Kasumi-1 (cell line): ENCODE results near the gene PDE5A.
"Not testable (repeated sequence)": the region's sequence is repeated elsewhere in the genome, so short reads cannot be mapped to it uniquely, and the experiment has no call there.

Experiments used
- DNase-seq, 2 experiments: peaks; one replicate each; lab custom pipeline; 2025; lab: John Stamatoyannopoulos, UW

Gene PDE5A

GRCh38 chr4:119518915-119519410 lies 109.6 kb downstream of the PDE5A start:
- no peak for DNase-seq

DNA sequence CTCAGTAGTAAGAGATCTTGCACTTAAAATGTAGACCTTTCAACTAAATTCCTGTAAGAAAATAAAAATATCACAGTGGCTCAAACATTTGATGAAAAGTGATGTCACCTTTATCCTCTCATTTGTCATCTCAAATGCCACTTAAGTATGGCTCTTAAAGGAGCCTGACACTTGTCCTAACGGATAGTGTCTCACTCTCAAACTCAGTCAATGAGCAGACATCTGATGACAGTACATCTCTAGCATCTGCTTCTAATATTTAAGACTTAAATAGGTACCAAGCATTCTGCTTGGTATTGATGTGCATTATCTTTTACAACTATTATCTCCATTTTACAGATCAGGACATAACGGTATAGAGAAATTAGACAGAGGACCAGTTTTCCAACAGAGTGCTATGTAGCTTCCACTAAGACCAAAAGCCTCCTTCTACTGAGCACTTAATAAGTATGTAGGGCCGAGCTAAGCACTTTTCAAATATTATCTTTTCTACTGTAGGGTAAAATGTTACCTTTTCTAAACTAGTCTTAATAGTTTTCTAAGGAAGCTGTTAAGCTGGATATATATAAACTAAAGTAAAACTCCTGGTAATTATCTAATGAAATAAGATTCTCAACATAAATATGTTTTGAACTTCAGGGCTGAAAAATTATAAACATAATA lies 110.2 kb downstream of the PDE5A start:
- DNase-seq = no peak

GRCh38 chr4:119517361-119518229 lies 111.0 kb downstream of the PDE5A start:
- DNase-seq = no peak

- no peak for DNase-seq
Measured at GRCh38 chr4:119512398-119512797, 116.2 kb downstream of the PDE5A start.

GRCh38 chr4:119510395-119511149 lies 118.0 kb downstream of the PDE5A start:
- no peak for DNase-seq

- DNase-seq = no peak
Measured at GRCh38 chr4:119508281-119508680, 120.3 kb downstream of the PDE5A start.

- no peak for DNase-seq
Measured at GRCh38 chr4:119506806-119507205, 121.8 kb downstream of the PDE5A start.

- DNase-seq = no peak
Measured at GRCh38 chr4:119504616-119505015, 124.0 kb downstream of the PDE5A start.

- DNase-seq = no peak
Measured at GRCh38 chr4:119501740-119502139, 126.9 kb downstream of the PDE5A start.

DNA sequence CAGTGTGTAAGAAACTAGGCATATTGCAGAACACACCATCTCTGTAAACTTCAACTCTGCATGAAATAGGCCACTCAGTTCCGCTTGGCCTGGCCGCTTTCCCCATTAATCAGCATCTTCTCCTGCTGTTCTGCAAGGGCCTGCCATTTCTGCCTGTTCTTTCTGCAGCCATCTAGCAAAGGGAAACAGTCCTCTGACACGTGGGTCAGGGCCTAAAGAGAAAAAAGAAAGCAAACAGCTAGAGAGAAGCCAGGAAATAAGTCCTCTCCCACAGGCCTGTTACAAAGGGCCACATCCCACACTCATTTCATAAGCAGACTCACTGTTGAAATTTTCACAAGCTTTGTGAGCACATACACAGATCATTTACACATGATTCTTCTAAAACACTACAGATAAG lies 130.1 kb downstream of the PDE5A start:
- DNase-seq = no peak

- no peak for DNase-seq
Measured at GRCh38 chr4:119493886-119494285, 134.7 kb downstream of the PDE5A start.

- peak; percentile 11 to 44 for DNase-seq
Measured at GRCh38 chr4:119493419-119493818, 135.2 kb downstream of the PDE5A start.

GRCh38 chr4:119490335-119490734 lies 138.3 kb downstream of the PDE5A start:
- DNase-seq = peak; percentile 78 to 82

GRCh38 chr4:119489305-119489704 lies 139.3 kb downstream of the PDE5A start:
- DNase-seq = no peak

DNA sequence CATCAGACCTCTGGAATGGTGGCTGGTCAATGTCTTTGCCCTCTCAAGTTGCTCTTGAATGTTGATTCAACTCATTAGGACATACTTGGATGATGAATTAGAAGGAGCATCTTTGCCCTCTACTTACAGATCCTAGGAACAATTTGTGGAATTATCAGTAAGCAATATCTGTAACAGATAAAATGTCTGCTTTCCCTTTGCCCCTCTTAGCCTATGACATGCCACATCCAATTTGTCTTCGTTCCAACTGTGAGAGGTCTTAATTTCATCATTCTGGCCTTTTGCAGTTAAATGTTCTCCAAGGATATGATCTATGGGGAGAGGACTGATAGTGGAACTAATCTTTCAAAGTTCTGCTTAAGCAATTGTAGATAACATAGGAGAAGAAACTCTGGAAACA lies 148.3 kb downstream of the PDE5A start:
- no peak for DNase-seq

GRCh38 chr4:119479835-119480234 lies 148.8 kb downstream of the PDE5A start:
- DNase-seq = no peak

GRCh38 chr4:119479180-119479808 lies 149.3 kb downstream of the PDE5A start:
- DNase-seq = no peak

GRCh38 chr4:119478446-119479179 lies 150.0 kb downstream of the PDE5A start:
- no peak for DNase-seq

DNA sequence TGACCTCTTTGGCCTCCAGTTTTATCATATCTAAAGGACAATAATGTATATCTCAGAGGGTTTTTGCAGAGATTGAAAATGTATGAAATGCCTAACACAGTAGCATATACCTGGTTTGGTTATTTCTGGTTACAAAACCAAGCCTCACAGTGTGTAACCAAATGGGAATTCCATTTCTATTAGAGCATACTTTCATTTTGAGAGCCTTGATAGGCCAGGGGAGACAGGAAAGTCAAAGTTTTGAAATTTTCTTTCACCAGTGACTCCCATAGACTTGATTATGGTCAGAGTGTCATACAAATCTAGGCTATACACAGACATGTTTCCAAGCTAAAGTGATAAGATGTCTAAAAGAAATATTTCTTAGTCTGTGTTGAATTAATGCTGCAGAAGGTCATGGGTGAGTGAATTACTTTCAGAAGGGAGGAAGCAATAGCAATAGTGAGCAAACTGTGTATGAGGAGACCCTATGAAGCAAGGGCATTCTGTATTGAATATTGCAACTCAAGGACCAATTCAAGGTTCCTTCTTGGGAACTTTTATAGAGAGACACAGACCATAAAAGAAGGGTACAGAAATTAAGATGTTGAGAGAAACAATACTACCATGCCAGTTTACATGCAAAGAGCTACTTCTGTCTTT lies 151.1 kb downstream of the PDE5A start:
- no peak for DNase-seq

GRCh38 chr4:119471259-119471658 lies 157.3 kb downstream of the PDE5A start:
- DNase-seq = no peak

GRCh38 chr4:119470737-119471063 lies 157.9 kb downstream of the PDE5A start:
- not testable (repeated sequence) for DNase-seq
